ENCODE results near the gene FBN3. TPM values are rescaled to one million over a fixed set of nuclear protein-coding genes. Genes with fewer than 3 reads are reported as not detected.
"Not testable (repeated sequence)": the region's sequence is repeated elsewhere in the genome, so short reads cannot be mapped to it uniquely, and the experiment has no call there.

FBN3 gene
- total RNA-seq, 4 donors from 2014 or later, result not detected

GRCh38 chr19:8180018-8180417 is 30.6 kb upstream of the FBN3 start:
- no peak for DNase-seq (ENCODE audit: low spot score)
- no peak for ATAC-seq (ENCODE audit: low FRiP score)
- TF ChIP-seq CTCF (IDR thresholded peaks at IDR 0.05), result no peak

- DNase-seq (ENCODE audit: low spot score), result no peak
- no peak for TF ChIP-seq CTCF (IDR thresholded peaks at IDR 0.05)
- no peak for ATAC-seq (ENCODE audit: low FRiP score)
Observed at GRCh38 chr19:8174706-8175105, 25.3 kb upstream of the FBN3 start.

- ATAC-seq (ENCODE audit: low FRiP score) (no peak), DNase-seq (ENCODE audit: low spot score) (no peak)
- no peak for TF ChIP-seq CTCF (IDR thresholded peaks at IDR 0.05)
Observed at GRCh38 chr19:8168537-8168936, 19.1 kb upstream of the FBN3 start.

GRCh38 chr19:8167985-8168384 is 18.6 kb upstream of the FBN3 start:
- no peak for TF ChIP-seq CTCF (IDR thresholded peaks at IDR 0.05)
- DNase-seq (ENCODE audit: low spot score) (no peak), ATAC-seq (ENCODE audit: low FRiP score) (no peak)

GRCh38 chr19:8163759-8164158 is 14.4 kb upstream of the FBN3 start:
- ATAC-seq (ENCODE audit: low FRiP score) (no peak), DNase-seq (ENCODE audit: low spot score) (no peak)
- no peak for TF ChIP-seq CTCF (IDR thresholded peaks at IDR 0.05)

GRCh38 chr19:8161135-8161646 is 11.8 kb upstream of the FBN3 start:
- no peak for TF ChIP-seq CTCF (IDR thresholded peaks at IDR 0.05)
- no peak for ATAC-seq (ENCODE audit: low FRiP score)
- no peak for DNase-seq (ENCODE audit: low spot score)

- ATAC-seq (ENCODE audit: low FRiP score); DNase-seq (ENCODE audit: low spot score): not testable (repeated sequence)
Observed at GRCh38 chr19:8159322-8159721, 9.9 kb upstream of the FBN3 start.

Measured in omental fat pad (tissue), 4 donors.